Neural cell (in vitro differentiated cells): ENCODE results near the gene PER2. TPM values are rescaled to one million over a fixed set of nuclear protein-coding genes. Genes with fewer than 3 reads are reported as not detected.

Source experiments
- H2AFZ ChIP-seq: fragments of 200-600, 300-800 bp; sonication (generic), shearing (Covaris generic); 2 replicates; pipeline ENCODE4 v1.6.0; 2014; ENCODE audit warnings: low read depth, mild to moderate bottlenecking, antibody characterized with exemption, low read length, moderate library complexity
- H3F3A ChIP-seq: fragments of 200-600 bp; shearing (Covaris generic); 2 replicates; pipeline ENCODE4 v1.6.1; 2016; ENCODE audit warnings: mild to moderate bottlenecking, moderate library complexity, mixed read lengths, antibody characterized with exemption, low read length; ENCODE audit not compliant: insufficient read depth, poor library complexity, severe bottlenecking
- H3K27ac ChIP-seq: fragments of 200-600, 300-800 bp; sonication (generic), shearing (Covaris generic); 2 replicates; pipeline ENCODE4 v1.5.1; 2014; ENCODE audit warnings: mild to moderate bottlenecking, low read length, moderate library complexity
- H3K27me3 ChIP-seq: fragments of 300-800, 200-600 bp; sonication (generic), shearing (Covaris generic); 2 replicates; pipeline ENCODE4 v1.6.0; 2014; ENCODE audit warnings: mild to moderate bottlenecking, low read depth, low read length, moderate library complexity; ENCODE audit not compliant: insufficient read depth
- H3K36me3 ChIP-seq: fragments of 300-800, 200-600 bp; sonication (generic), shearing (Covaris generic); 2 replicates; pipeline ENCODE4 v1.5.1; 2014; ENCODE audit warnings: mild to moderate bottlenecking, antibody characterized with exemption, low read length, moderate library complexity; ENCODE audit not compliant: insufficient read depth
- H3K4me2 ChIP-seq: fragments of 300-800, 200-600 bp; sonication (generic), shearing (Covaris generic); 2 replicates; pipeline ENCODE4 v1.6.0; 2014; ENCODE audit warnings: mild to moderate bottlenecking, low read length
- H3K4me3 ChIP-seq: fragments of 300-800, 200-600 bp; sonication (generic), shearing (Covaris generic); 2 replicates; pipeline ENCODE4 v1.5.1; 2014; ENCODE audit warnings: mild to moderate bottlenecking, low read length, moderate library complexity
- H3K79me2 ChIP-seq: fragments of 200-600 bp; shearing (Covaris generic); replicated peaks from 2 replicates; pipeline ENCODE4 v1.6.0; 2014; ENCODE audit warnings: mild to moderate bottlenecking, low read length, moderate library complexity; ENCODE audit not compliant: insufficient read depth
- H3K9ac ChIP-seq: fragments of 300-800, 200-600 bp; sonication (generic), shearing (Covaris generic); 2 replicates; pipeline ENCODE4 v1.6.1; 2016; ENCODE audit warnings: mild to moderate bottlenecking, low read length, mixed read lengths
- H3K9me2 ChIP-seq: fragments of 200-600 bp; shearing (Covaris generic); 2 replicates; pipeline ENCODE4 v1.6.1; 2016; ENCODE audit warnings: mild to moderate bottlenecking, low read length, mixed read lengths; ENCODE audit not compliant: insufficient read depth
- H3K9me3 ChIP-seq: fragments of 200-600, 300-800 bp; sonication (generic), shearing (Covaris generic); 2 replicates; pipeline ENCODE4 v1.6.1; 2016; ENCODE audit warnings: mild to moderate bottlenecking, mixed run types, low read length, moderate library complexity, mixed read lengths
- H4K20me1 ChIP-seq: fragments of 200-600 bp; shearing (Covaris generic); 2 replicates; pipeline ENCODE4 v1.6.1; 2016; ENCODE audit warnings: mild to moderate bottlenecking, mixed run types; ENCODE audit not compliant: insufficient read depth
- EP300 ChIP-seq: fragments of 450-650 bp; conservative IDR thresholded peaks from 2 replicates; pipeline ENCODE4 v1.6.1; 2014; ENCODE audit warnings: antibody characterized with exemption, mild to moderate bottlenecking, moderate library complexity; ENCODE audit not compliant: poor library complexity, severe bottlenecking
- EZH2 ChIP-seq: fragments of 200-600, 300-800 bp; shearing (Covaris generic), sonication (generic); IDR thresholded peaks from 2 replicates; pipeline ENCODE4 v1.6.1; 2014; ENCODE audit warnings: antibody characterized with exemption, low read length, borderline replicate concordance, mild to moderate bottlenecking; ENCODE audit not compliant: insufficient read depth, poor library complexity, severe bottlenecking
- MXI1 ChIP-seq: fragments of 450-650 bp; conservative IDR thresholded peaks from 2 replicates; pipeline ENCODE4 v1.6.1; 2014; ENCODE audit warnings: antibody characterized with exemption, mild to moderate bottlenecking; ENCODE audit not compliant: poor library complexity, severe bottlenecking
- POLR2AphosphoS5 ChIP-seq: IDR thresholded peaks from 2 replicates; pipeline ENCODE4 v1.6.1; 2012
- RAD21 ChIP-seq: fragments of 450-650 bp; conservative IDR thresholded peaks from 2 replicates; pipeline ENCODE4 v1.6.1; 2014; ENCODE audit warnings: antibody characterized with exemption, mild to moderate bottlenecking, moderate library complexity
- REST ChIP-seq: IDR thresholded peaks from 2 replicates; pipeline ENCODE4 v1.6.1; 2012; ENCODE audit warnings: borderline replicate concordance
- SMC3 ChIP-seq: fragments of 450-650 bp; conservative IDR thresholded peaks from 2 replicates; pipeline ENCODE4 v1.6.1; 2014; ENCODE audit warnings: antibody characterized with exemption, mild to moderate bottlenecking, moderate library complexity; ENCODE audit not compliant: poor library complexity
- TAF1 ChIP-seq: IDR thresholded peaks from 2 replicates; pipeline ENCODE4 v1.6.1; 2012; ENCODE audit warnings: low read depth
- polyA plus RNA-seq: library from polyadenylated mRNA; depleted of rRNA; stranded (reverse); fragments of >200 nt; gene quantifications from 2 replicates; pipeline ENCODE4 v1.2.3, GENCODE V29; 2014
- TF ChIP-seq, protein P1 (sequence below): fragments of 450-650 bp; IDR thresholded peaks from 2 replicates; pipeline ENCODE4 v1.5.1; 2014; ENCODE audit warnings: antibody characterized with exemption, mild to moderate bottlenecking, moderate library complexity; ENCODE audit not compliant: poor library complexity, severe bottlenecking

The PER2 gene
- polyA plus RNA-seq, 1 donor from 2014 or later, result 3.2 TPM

DNA sequence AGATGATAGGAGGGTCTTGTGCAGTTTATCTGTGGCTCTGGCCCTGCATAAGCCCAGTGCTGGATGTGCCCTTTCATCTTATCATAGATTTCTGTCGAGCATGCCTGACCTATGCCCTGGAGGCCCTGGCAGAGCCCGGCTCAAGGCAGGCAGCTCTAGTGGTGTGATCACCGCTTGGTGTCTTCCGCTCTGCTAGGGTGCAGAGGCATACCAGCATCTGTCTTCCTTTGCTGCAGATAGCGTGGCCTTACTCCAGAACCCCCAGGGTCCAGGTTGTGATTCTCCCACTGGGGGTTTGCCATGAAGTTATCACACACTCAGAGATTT lies 18.2 kb upstream of the PER2 start:
- Histone ChIP-seq H3K9ac (no peak overlapping the region), H3K36me3 (no peaks in the 10 kb centered on the region), H3K9me2 (no peaks in the 10 kb centered on the region), H3K4me2 (no peak overlapping the region), H2AFZ (no peak overlapping the region), H3K27me3 (no peaks in the 10 kb centered on the region), H4K20me1 (no peaks in the 10 kb centered on the region), H3F3A (no peaks in the 10 kb centered on the region), H3K4me3 (no peak overlapping the region), H3K27ac (no peak overlapping the region), H3K79me2 (no peaks in the 10 kb centered on the region), H3K9me3 (no peaks in the 10 kb centered on the region)
- TF ChIP-seq POLR2AphosphoS5 (no peak), EP300 (no peak), SMC3 (no peak), RAD21 (no peak), TAF1 (no peak), MXI1 (no peak), REST (no peak), EZH2 (no peak)
- TF ChIP-seq, protein P1, sequence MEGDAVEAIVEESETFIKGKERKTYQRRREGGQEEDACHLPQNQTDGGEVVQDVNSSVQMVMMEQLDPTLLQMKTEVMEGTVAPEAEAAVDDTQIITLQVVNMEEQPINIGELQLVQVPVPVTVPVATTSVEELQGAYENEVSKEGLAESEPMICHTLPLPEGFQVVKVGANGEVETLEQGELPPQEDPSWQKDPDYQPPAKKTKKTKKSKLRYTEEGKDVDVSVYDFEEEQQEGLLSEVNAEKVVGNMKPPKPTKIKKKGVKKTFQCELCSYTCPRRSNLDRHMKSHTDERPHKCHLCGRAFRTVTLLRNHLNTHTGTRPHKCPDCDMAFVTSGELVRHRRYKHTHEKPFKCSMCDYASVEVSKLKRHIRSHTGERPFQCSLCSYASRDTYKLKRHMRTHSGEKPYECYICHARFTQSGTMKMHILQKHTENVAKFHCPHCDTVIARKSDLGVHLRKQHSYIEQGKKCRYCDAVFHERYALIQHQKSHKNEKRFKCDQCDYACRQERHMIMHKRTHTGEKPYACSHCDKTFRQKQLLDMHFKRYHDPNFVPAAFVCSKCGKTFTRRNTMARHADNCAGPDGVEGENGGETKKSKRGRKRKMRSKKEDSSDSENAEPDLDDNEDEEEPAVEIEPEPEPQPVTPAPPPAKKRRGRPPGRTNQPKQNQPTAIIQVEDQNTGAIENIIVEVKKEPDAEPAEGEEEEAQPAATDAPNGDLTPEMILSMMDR, result no peak

- Histone ChIP-seq H3K27me3 (no peaks in the 10 kb centered on the region), H4K20me1 (no peaks in the 10 kb centered on the region), H3K9me3 (no peaks in the 10 kb centered on the region), H3K79me2 (no peaks in the 10 kb centered on the region), H2AFZ (no peak overlapping the region), H3F3A (no peaks in the 10 kb centered on the region), H3K9me2 (no peaks in the 10 kb centered on the region), H3K27ac (no peak overlapping the region), H3K36me3 (no peaks in the 10 kb centered on the region), H3K4me3 (no peak overlapping the region), H3K9ac (no peak overlapping the region), H3K4me2 (no peak overlapping the region)
- no peak for TF ChIP-seq POLR2AphosphoS5
- TF ChIP-seq RAD21, result no peak
- TF ChIP-seq, protein P1, result no peak
- TF ChIP-seq EP300, result no peak
- no peak for TF ChIP-seq MXI1
- TF ChIP-seq TAF1, result no peak
- TF ChIP-seq REST, result no peak
- no peak for TF ChIP-seq EZH2
- TF ChIP-seq SMC3, result no peak
Observed at GRCh38 chr2:238305965-238306671, 17.7 kb upstream of the PER2 start.
